Activated CD8-positive, alpha-beta memory T cell treated with anti-CD3 and anti-CD28 coated beads for 1 hour (primary cell): ENCODE measurements around the gene ENOX1.

Experiments
- DNase-seq, 2 donors: peaks; one replicate each; pipeline ENCODE4 v3.0.0-alpha.2; 2020; ENCODE audit warnings: low read depth in 1 of 2; ENCODE audit errors: extremely low read depth in 1 of 2

The ENOX1 gene

GRCh38 chr13:43329702-43330101 lies 457.1 kb downstream of the ENOX1 start:
- no peak for DNase-seq

- no peak for DNase-seq
These were observed 457.9 kb downstream of the ENOX1 start for GRCh38 chr13:43328907-43329306.

GRCh38 chr13:43326100-43326499 lies 460.7 kb downstream of the ENOX1 start:
- DNase-seq, result no peak

GRCh38 chr13:43325636-43326035 lies 461.1 kb downstream of the ENOX1 start:
- DNase-seq, result no peak

GRCh38 chr13:43324129-43324528 lies 462.6 kb downstream of the ENOX1 start:
- no peak for DNase-seq

GRCh38 chr13:43319617-43320444 lies 466.9 kb downstream of the ENOX1 start:
- no peak for DNase-seq

- no peak for DNase-seq
These were observed 469.8 kb downstream of the ENOX1 start for GRCh38 chr13:43316946-43317353.

- no peak for DNase-seq
These were observed 470.5 kb downstream of the ENOX1 start for GRCh38 chr13:43316281-43316680.

GRCh38 chr13:43315522-43315921 lies 471.2 kb downstream of the ENOX1 start:
- DNase-seq, result no peak

GRCh38 chr13:43309311-43309710 lies 477.5 kb downstream of the ENOX1 start:
- DNase-seq, result no peak

- DNase-seq, result no peak
These were observed 478.8 kb downstream of the ENOX1 start for GRCh38 chr13:43307921-43308433.

- DNase-seq, result no peak
These were observed 479.4 kb downstream of the ENOX1 start for GRCh38 chr13:43307221-43307920.

- no peak for DNase-seq
These were observed 480.4 kb downstream of the ENOX1 start for GRCh38 chr13:43306372-43306771.

- no peak for DNase-seq
These were observed 481.4 kb downstream of the ENOX1 start for GRCh38 chr13:43305416-43305815.

GRCh38 chr13:43304945-43305344 lies 481.8 kb downstream of the ENOX1 start:
- no peak for DNase-seq

- DNase-seq, result no peak
These were observed 482.3 kb downstream of the ENOX1 start for GRCh38 chr13:43304449-43304848.

- DNase-seq, result no peak
These were observed 483.6 kb downstream of the ENOX1 start for GRCh38 chr13:43303033-43303729.

GRCh38 chr13:43301346-43301969 lies 485.3 kb downstream of the ENOX1 start:
- no peak for DNase-seq

- no peak for DNase-seq
These were observed 485.9 kb downstream of the ENOX1 start for GRCh38 chr13:43300865-43301264.

- no peak for DNase-seq
These were observed 487.4 kb downstream of the ENOX1 start for GRCh38 chr13:43299374-43299773.

GRCh38 chr13:43298816-43299215 lies 488.0 kb downstream of the ENOX1 start:
- DNase-seq, result no peak
